ENCODE results near the gene HTR3B.
A peak's percentile ranks its signal among the peaks of the same experiment; 100 is the strongest.

HTR3B gene

DNA sequence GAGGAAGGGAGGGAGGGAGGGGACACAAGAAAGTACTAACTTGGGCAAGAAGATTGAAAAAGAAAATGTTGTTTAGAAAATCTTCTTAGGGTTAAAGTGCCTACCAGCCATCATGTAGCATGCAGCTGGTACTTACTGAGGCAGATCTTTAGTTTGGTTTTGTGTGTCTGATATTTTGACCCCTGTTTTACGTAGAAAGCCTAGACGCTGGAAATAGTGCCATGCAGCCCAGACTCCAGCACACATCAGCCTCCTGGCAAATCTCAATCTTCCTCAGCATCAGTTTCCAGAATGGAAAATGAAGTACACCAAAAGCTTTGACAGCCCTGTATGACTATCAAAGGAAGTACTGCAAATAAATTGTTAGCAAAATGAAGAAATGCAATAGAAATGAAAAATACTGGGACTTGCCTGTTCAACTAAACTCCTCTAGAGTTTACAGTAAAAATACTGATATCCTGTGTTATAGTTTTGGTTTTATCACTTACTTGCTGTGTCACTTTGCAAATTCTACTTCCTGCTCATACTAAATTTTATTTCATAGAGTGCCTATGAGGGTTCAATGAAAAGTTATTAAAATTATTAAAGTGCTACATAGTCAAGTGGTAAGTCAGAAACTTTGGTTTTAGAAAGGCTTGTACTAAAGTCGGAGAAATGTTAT is 36.6 kb upstream of the HTR3B start:
- H3F3A ChIP-seq (ENCODE audit: low read depth), result no peaks in the 10 kb centered on the region
- peaks cover 6% of the 10 kb centered on the region for H4K20me1 ChIP-seq (ENCODE audit: insufficient read depth, low read length, poor library complexity, severe bottlenecking)
- peaks cover 57% of the 10 kb centered on the region for H3K79me2 ChIP-seq (ENCODE audit: insufficient read depth, low read length)
- no peak overlapping the region for H2AFZ ChIP-seq (ENCODE audit: low read length)
- no peaks in the 10 kb centered on the region for H3K9me3 ChIP-seq (ENCODE audit: insufficient read depth, low read depth, low read length)
- H3K9me2 ChIP-seq (replicated peaks; ENCODE audit: low read depth, low read length), result no peaks in the 10 kb centered on the region
- TF ChIP-seq, protein P1, sequence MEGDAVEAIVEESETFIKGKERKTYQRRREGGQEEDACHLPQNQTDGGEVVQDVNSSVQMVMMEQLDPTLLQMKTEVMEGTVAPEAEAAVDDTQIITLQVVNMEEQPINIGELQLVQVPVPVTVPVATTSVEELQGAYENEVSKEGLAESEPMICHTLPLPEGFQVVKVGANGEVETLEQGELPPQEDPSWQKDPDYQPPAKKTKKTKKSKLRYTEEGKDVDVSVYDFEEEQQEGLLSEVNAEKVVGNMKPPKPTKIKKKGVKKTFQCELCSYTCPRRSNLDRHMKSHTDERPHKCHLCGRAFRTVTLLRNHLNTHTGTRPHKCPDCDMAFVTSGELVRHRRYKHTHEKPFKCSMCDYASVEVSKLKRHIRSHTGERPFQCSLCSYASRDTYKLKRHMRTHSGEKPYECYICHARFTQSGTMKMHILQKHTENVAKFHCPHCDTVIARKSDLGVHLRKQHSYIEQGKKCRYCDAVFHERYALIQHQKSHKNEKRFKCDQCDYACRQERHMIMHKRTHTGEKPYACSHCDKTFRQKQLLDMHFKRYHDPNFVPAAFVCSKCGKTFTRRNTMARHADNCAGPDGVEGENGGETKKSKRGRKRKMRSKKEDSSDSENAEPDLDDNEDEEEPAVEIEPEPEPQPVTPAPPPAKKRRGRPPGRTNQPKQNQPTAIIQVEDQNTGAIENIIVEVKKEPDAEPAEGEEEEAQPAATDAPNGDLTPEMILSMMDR (conservative IDR thresholded peaks at IDR 0.05; ENCODE audit: low read length), result no peak
- no peak for TF ChIP-seq EZH2phosphoT487 (IDR thresholded peaks at IDR 0.05; ENCODE audit: borderline replicate concordance)
- peaks cover 34% of the 10 kb centered on the region for H3K4me1 ChIP-seq (ENCODE audit: insufficient read depth, low read length, poor library complexity, severe bottlenecking)
- H3K27me3 ChIP-seq (ENCODE audit: insufficient read depth, low read length, poor library complexity, severe bottlenecking), result no peaks in the 10 kb centered on the region
- H3K9ac ChIP-seq (ENCODE audit: low read depth, low read length, poor library complexity, severe bottlenecking), result no peak overlapping the region
- H3K36me3 ChIP-seq (ENCODE audit: insufficient read depth, low read length), result no peaks in the 10 kb centered on the region
- H3K4me3 ChIP-seq (ENCODE audit: low read length, poor library complexity, severe bottlenecking), result no peak overlapping the region
- peak overlapping the region; percentile 17 for H3K4me2 ChIP-seq (ENCODE audit: low read depth, low read length, poor library complexity, severe bottlenecking)

GRCh38 chr11:113871336-113871735 is 33.3 kb upstream of the HTR3B start:
- H3K9ac ChIP-seq (ENCODE audit: low read depth, low read length, poor library complexity, severe bottlenecking), result peak overlapping the region; percentile 29
- peaks cover 64% of the 10 kb centered on the region for H3K79me2 ChIP-seq (ENCODE audit: insufficient read depth, low read length)

GRCh38 chr11:113873236-113873626 is 31.4 kb upstream of the HTR3B start:
- Histone ChIP-seq H3K4me2 (ENCODE audit: low read depth, low read length, poor library complexity, severe bottlenecking) (peak overlapping the region; percentile 90), H3K9me2 (replicated peaks; ENCODE audit: low read depth, low read length) (no peaks in the 10 kb centered on the region), H3F3A (ENCODE audit: low read depth) (no peaks in the 10 kb centered on the region), H3K36me3 (ENCODE audit: insufficient read depth, low read length) (no peaks in the 10 kb centered on the region), H4K20me1 (ENCODE audit: insufficient read depth, low read length, poor library complexity, severe bottlenecking) (peaks cover 21% of the 10 kb centered on the region), H3K4me3 (ENCODE audit: low read length, poor library complexity, severe bottlenecking) (peak overlapping the region; percentile 94), H3K79me2 (ENCODE audit: insufficient read depth, low read length) (peaks cover 68% of the 10 kb centered on the region), H3K9me3 (ENCODE audit: insufficient read depth, low read depth, low read length) (no peaks in the 10 kb centered on the region), H3K9ac (ENCODE audit: low read depth, low read length, poor library complexity, severe bottlenecking) (peak overlapping the region; percentile 35), H3K27me3 (ENCODE audit: insufficient read depth, low read length, poor library complexity, severe bottlenecking) (no peaks in the 10 kb centered on the region), H2AFZ (ENCODE audit: low read length) (no peak overlapping the region), H3K4me1 (ENCODE audit: insufficient read depth, low read length, poor library complexity, severe bottlenecking) (peaks cover 62% of the 10 kb centered on the region)
- no peak for TF ChIP-seq EZH2phosphoT487 (IDR thresholded peaks at IDR 0.05; ENCODE audit: borderline replicate concordance)
- TF ChIP-seq, protein P1 (conservative IDR thresholded peaks at IDR 0.05; ENCODE audit: low read length), result no peak

More at GRCh38 chr11:113871336-113871735, 33.3 kb upstream of the HTR3B start:
- no peaks in the 10 kb centered on the region for H3K9me2 ChIP-seq (replicated peaks; ENCODE audit: low read depth, low read length)
- no peaks in the 10 kb centered on the region for H3F3A ChIP-seq (ENCODE audit: low read depth)
- peaks cover 21% of the 10 kb centered on the region for H4K20me1 ChIP-seq (ENCODE audit: insufficient read depth, low read length, poor library complexity, severe bottlenecking)
- peaks cover 50% of the 10 kb centered on the region for H3K4me1 ChIP-seq (ENCODE audit: insufficient read depth, low read length, poor library complexity, severe bottlenecking)
- no peaks in the 10 kb centered on the region for H3K9me3 ChIP-seq (ENCODE audit: insufficient read depth, low read depth, low read length)
- H3K4me3 ChIP-seq (ENCODE audit: low read length, poor library complexity, severe bottlenecking), result peak overlapping the region; percentile 22
- H3K36me3 ChIP-seq (ENCODE audit: insufficient read depth, low read length), result no peaks in the 10 kb centered on the region
- peak overlapping the region; percentile 90 for H3K4me2 ChIP-seq (ENCODE audit: low read depth, low read length, poor library complexity, severe bottlenecking)
- H3K27me3 ChIP-seq (ENCODE audit: insufficient read depth, low read length, poor library complexity, severe bottlenecking), result no peaks in the 10 kb centered on the region
- no peak for TF ChIP-seq EZH2phosphoT487 (IDR thresholded peaks at IDR 0.05; ENCODE audit: borderline replicate concordance)
- TF ChIP-seq, protein P1 (conservative IDR thresholded peaks at IDR 0.05; ENCODE audit: low read length), result no peak
- H2AFZ ChIP-seq (ENCODE audit: low read length), result no peak overlapping the region
